Breast epithelium (tissue), 3 donors: Measurements from ENCODE around the gene TAGLN.

Experiments used
- POLR2A ChIP-seq: fragments of 450-650 bp; IDR thresholded peaks from one replicate; pipeline ENCODE4 v1.6.1; 2016; ENCODE audit warnings: antibody characterized with exemption, mild to moderate bottlenecking, moderate library complexity
- POLR2AphosphoS5 ChIP-seq, 3 donors: sonication (generic); formaldehyde crosslinking; IDR thresholded peaks; one replicate each; pipeline ENCODE4 v1.6.1; 2017; ENCODE audit warnings: antibody characterized with exemption in 3 of 3
- TF ChIP-seq, protein P1 (sequence below), 3 donors: fragments of 450-650 bp; IDR thresholded peaks; one replicate each; pipeline ENCODE4 v1.5.1; 2016 to 2017; ENCODE audit warnings: antibody characterized with exemption in 3 of 3, mild to moderate bottlenecking in 3 of 3, moderate library complexity in 3 of 3

DNA sequence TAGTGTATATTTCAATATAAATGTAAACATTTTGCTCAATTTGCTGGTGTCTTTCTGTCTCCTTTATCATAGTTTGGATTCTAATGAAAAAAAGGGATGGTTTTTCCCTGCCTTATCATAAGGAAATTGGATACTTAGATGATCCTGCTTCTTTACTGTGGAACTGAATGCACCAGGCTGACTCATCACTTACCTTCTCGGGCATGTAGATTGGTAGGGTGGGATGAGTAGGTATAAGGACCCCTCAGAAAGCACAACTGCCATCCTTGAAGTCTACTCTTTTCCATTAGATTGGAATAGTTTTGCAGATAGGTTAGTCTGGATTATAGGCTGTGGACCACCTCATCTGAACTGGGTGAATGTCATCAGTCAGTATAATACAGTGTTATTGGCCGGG lies 28.2 kb upstream of the TAGLN start:
- TF ChIP-seq, protein P1, sequence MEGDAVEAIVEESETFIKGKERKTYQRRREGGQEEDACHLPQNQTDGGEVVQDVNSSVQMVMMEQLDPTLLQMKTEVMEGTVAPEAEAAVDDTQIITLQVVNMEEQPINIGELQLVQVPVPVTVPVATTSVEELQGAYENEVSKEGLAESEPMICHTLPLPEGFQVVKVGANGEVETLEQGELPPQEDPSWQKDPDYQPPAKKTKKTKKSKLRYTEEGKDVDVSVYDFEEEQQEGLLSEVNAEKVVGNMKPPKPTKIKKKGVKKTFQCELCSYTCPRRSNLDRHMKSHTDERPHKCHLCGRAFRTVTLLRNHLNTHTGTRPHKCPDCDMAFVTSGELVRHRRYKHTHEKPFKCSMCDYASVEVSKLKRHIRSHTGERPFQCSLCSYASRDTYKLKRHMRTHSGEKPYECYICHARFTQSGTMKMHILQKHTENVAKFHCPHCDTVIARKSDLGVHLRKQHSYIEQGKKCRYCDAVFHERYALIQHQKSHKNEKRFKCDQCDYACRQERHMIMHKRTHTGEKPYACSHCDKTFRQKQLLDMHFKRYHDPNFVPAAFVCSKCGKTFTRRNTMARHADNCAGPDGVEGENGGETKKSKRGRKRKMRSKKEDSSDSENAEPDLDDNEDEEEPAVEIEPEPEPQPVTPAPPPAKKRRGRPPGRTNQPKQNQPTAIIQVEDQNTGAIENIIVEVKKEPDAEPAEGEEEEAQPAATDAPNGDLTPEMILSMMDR (IDR thresholded peaks at IDR 0.05) = no peak
- TF ChIP-seq POLR2A = no peak
- TF ChIP-seq POLR2AphosphoS5 (IDR thresholded peaks at IDR 0.05) = no peak
